HG02759 (cell line): ENCODE results near the gene LTB4R.
"Not testable (repeated sequence)": the region's sequence is repeated elsewhere in the genome, so short reads cannot be mapped to it uniquely, and the experiment has no call there.

Source experiments
- ATAC-seq: cut with Tn5 transposase; IDR thresholded peaks from one replicate; pipeline ENCODE4 v1.9.1; 2021; ENCODE audit warnings: mild to moderate bottlenecking, moderate library complexity; ENCODE audit not compliant: unreplicated experiment

The LTB4R gene

DNA sequence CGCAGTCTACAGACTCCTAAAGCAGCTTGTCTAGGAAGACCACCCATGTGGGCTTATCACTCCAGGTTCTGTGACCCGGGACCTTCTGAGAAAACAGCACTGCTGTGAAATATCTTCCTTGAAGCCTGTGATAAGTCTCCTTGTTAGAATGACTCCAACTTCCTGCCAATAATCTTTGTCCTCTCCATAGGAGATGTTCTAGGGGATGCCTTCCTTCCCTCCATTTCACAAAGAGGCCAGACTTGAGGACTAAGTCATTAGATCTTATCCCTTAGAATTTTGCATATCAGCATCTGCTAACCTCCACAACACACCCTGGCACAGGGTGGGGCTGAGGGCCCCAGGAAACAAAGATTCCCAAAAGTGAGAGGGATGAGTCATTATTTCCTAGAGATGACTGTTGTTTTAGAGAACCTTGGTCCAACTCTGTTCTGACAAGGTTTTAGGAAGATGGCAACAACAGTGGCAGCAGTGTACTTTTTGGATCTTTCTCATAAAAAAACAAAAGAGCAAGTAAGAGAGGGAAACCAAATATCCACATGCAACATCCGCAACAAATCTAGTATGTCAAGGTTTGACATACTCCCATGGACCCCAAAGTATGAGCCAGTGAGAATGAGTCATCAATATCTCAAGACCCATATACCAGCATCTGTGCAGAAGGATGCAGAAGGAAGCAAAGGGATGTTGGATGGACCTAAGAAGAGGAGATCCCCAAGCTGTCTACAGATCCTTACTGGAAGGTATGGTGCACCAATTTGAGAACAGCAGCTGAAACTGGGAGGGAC, 6.0 kb downstream of the LTB4R start:
- no peak for ATAC-seq

DNA sequence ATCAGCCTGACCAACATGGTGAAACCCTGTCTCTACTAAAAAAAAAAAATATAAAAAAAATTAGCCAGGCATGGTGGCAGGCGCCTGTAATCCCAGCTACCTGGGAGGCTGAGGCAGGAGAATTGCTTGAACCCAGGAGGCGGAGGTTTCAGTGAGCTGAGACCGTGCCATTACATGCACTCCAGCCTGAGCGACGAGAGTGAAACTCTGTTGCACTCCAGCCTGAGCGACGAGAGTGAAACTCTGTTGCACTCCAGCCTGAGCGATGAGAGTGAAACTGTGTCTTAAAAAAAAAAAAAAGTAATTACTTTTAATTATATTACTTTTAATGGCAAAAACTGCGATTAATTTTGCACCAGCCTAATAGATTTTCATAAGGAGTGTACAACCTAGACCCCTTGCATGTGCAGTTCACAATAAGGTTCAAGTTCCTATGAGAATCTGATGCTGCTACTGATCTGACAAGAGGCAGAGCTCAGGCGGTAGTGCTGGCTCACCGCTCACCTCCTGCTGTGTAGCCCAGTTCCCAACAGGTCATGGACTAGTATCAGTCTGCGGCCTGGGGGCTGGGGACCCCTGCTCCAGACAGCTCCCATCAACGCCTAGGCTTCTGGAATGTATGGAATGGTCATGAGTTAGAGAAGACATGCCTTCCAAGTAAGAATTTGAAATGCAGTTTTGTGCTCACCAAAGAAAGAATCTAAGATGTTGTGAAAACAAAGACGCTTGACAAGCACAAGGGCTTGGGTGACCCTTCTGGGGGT, 10.1 kb downstream of the LTB4R start:
- ATAC-seq, result no peak

DNA sequence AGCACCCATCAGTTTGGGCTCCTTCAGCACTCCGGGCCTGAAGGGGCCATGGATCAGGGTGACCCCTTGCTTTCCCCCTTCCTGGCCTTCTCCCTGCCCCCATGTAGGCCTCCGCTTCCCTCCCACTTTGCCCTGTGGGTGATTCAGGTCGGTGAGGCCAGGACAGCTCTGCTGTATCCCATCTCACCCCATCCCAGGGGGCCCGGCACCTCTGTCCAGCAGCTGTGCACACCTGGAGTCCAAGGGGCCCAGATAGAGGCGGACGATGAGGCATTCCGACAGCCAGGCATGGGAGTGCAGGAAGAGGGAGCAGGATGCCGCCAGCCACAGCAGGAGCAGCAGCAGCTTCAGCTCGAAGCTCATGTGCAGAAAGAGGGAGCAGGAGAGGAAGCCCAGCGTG, 11.4 kb downstream of the LTB4R start:
- no peak for ATAC-seq

DNA sequence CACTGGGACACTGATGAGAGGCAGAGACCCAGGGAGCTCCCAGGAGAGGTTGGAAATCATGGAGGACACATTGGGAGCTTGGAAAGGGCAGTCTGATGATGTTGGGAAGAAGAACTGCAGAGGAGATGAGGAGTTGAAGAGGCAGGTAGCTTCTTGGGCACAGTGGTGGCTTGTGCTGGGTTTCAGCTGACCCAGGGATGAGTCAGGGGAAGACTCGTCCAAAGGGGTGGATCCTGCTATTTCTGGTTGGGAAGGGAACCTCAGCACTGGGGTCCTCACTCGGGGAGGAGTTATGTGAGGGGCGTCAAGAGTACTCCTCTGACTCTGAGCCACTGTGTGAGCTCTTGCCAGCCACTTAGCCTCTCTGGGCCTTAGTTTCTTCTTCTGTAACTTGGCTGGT, 12.0 kb downstream of the LTB4R start:
- no peak for ATAC-seq

DNA sequence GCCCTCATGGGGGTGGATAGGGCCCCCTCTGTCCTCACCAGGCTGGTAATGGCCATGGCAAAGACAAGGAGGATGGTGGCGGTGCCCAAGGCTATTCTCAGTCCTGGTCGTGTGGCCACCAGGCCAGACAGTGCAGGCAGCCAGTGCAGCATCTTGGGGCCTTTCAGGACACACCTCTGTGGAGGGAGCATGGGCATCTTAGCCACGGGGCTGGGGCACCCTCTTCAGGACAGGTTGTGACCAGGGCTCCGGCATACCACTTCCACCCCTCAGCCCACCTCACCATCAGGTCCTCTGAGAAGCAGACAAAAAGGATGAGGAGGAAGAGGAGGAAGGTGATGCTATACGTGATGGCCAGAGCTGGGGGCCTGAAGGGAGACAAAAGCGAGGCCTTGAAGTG, 12.7 kb downstream of the LTB4R start:
- ATAC-seq, result no peak

DNA sequence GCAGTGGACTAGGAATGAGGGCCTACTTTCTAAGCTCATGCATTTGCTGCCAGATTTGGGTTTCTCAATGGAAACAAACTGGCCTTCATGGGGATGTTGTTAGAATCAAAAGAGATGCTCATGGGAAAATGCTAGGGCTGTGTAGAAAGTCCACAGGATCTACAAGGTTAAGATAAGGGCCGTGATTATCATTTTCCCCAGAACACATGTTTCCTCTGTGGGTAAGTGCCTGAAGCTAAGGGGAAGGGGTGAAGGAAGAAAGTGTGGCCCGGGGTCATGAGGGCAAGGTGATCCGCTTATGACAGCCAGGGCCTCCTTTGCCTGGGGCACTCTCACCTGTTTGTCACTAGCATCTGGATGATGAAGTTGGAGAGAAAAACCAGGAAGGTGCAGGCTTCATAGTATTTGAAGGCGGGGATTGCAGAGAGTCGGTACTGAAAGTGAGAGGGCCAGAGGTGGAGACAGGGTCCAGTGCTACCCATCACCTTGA, 13.8 kb downstream of the LTB4R start:
- ATAC-seq, result no peak

DNA sequence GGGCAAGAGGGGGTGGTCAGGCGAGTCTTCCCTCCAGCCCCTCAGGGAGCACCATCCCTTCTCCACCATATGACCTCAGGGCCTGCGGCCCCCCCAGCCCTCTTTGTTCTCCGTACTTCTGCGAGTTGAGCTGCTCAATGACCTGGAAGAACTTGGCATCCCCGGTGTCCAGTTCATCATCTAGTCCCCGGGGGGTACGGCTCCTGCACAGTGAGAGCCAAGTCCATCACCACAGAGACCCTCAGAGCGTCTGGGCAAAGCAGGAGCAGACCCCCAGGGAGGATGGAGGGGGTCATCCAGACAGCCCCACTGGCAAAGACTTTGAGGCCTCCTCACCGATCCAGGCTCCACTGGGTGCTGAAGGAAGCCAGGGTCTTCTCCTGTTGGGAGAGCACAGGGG, 14.7 kb downstream of the LTB4R start:
- ATAC-seq, result no peak

DNA sequence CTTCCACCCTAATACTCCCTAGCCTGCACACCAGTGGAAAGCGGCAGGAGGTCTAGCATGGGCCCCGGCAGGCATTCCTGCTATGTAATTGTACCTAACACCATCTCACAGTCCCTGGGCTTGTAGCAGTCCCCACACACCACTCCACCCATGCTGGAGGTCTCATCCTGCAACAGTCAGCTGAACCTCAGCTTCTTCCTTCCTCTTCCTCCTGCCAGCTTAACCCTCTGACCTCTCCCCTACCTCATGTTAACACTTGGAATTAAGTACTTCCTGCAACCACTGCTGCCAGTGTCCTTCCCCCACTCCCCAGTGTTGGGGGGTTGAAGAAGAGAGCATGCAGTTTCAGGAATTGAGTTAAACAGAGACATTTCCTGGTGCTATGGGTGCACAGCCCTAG, 16.0 kb downstream of the LTB4R start:
- no peak for ATAC-seq

DNA sequence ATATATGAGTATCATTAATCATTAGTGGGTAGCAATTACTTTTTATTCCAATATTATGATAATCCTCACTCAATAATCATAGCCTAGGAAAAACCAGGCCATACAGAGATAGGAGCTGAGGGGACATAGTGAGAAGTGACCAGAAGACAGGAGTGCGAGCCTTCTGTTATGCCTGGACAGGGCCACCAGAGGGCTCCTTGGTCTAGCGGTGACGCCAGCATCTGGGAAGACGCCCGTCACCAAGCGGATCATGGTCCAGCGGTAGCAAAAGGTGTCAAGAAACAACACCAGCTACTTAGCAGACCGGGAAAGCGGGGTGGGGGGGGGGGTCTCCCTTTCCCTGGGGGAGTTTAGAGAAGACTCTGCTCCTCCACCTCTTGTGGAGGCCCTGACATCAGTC, 16.6 kb downstream of the LTB4R start:
- not testable (repeated sequence) for ATAC-seq

DNA sequence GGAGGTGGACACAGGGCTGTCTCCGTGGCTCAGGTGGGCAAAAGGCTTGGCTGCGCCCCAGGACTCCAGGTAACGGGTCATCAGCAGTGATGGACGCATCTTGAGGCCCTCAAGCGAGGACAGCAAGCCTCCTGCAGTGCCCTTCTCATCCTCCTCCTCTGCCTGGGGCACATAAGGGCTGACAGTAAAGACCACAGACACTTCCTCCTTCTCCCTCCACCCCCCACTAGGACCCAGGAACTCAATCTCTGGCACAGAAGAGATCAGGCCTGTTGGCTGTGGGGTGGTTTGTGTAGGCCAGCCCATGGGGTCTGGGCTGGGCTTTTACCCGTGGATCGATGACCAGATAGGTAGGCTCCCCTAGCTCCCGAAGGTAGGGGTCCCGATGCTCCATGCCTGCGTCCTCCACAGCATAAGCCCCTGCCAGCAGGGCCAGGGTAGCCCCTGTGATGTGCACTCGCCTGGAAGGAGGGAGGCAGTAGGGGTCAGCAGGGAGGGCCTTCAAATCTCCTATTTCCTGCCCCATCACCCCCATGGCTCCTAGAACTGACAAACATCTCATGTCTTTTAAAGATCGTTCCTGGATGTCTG, 17.9 kb downstream of the LTB4R start:
- no peak for ATAC-seq

DNA sequence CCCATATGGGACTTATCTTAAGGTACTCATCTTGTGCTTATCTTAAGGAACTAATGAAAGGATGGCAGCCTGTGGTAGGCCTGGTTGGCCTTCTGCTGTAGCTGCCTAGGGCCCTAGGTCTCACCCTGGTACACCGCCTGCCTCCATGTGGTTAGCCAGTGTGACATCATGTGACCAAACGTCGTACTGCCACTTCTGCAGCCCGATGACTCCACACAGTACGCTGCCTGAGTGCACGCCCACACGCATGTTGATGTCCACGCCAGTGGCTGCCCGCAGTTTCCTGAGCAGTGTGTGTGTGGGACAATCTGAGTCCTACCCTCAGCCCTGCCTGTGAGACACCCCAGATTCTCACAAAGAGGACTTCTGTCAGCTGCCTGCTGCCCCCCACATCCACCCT, 18.4 kb downstream of the LTB4R start:
- no peak for ATAC-seq

DNA sequence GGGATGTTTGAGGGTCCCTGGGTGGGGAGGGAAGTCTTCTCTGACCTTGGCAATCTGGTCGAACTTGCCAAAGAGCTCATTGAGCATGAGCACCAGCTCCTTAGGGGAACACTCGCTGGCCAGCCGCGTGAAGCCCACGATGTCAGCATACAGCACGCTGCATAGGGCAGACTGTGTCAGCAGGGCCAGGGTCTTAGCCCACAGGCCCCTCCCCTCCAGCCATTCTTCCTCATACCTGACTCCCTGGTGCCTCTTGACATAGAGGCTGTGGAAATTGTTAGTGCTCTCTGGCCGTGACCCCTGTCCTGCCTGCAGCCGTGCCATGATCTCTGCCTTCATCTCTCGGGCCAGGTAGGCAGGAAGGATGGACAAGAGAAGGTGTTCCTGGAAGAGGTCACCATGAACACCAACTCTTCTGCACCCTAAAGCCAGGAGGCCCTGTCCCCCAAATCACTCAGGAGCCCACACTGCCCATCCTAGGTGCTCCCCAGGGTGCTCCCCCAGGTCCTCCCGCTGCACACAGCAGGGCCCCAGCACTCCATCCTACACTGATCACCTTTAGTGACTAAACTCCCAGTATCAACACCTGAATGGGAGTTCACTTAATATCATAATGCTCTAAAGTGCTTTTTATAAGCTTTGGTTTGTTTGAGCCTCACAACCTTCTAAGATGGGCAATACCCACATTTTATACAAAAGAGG, 19.8 kb downstream of the LTB4R start:
- no peak for ATAC-seq

DNA sequence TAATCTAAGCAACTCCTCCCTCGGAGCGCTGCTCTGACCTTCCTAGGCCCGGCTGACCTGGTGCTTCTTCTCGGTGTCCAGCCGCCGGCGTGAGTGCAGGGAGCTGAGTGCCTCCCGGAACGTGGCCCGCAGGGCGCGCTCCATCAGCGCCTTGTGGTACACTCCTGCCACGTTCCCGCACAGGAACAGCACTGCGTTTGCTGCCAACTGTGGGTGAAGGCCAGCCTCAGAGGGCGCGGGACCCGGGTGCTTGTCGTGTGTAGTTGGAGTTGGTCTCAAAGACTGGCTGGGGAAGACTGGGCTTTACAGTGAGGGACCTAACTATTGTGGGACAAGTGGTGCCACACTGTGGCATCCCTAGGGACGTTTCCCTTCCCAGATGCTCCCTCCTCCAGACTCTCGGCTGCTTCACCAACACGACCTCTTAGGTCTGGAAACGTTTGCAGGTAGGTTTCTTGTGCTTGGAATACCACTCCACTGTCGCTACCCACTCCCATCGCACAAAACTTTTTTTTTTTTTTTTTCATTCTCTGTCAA, 20.5 kb downstream of the LTB4R start:
- ATAC-seq, result no peak

DNA sequence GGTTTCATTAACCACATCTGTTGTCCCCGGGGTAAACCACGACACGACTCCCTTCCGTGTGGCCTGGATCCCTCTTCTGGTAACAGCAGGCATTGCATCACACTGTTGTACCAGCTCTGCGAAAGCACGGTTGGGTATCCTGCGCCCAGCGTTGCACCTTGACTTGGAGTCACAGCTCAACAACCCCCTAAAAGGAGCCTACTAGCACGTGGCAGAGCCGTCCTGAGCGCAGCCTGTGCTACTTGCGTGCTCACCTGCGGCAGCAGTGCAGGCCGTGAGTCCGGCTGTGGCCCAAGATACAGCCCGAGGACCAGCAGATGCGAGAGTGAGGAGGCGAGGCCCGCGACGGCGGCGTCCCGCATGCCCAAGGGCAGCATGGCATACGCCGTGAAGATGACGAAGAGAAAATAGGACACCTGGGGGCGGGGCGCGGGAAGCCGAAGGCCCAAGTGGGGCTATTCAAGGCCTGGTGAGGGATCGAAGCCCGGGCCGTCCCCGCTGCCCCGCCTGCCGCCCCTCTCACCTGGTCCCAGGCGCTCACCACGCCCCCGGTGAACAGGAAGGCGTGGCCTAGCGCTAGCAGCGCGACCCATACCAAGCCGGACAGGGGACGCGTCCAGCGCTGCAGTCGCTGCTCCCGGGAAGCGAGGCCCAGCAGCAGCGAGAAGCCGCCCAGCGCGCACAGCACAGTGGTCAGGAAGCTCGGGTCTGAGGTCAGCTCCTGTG, 21.1 kb downstream of the LTB4R start:
- ATAC-seq, result peak; percentile 87

DNA sequence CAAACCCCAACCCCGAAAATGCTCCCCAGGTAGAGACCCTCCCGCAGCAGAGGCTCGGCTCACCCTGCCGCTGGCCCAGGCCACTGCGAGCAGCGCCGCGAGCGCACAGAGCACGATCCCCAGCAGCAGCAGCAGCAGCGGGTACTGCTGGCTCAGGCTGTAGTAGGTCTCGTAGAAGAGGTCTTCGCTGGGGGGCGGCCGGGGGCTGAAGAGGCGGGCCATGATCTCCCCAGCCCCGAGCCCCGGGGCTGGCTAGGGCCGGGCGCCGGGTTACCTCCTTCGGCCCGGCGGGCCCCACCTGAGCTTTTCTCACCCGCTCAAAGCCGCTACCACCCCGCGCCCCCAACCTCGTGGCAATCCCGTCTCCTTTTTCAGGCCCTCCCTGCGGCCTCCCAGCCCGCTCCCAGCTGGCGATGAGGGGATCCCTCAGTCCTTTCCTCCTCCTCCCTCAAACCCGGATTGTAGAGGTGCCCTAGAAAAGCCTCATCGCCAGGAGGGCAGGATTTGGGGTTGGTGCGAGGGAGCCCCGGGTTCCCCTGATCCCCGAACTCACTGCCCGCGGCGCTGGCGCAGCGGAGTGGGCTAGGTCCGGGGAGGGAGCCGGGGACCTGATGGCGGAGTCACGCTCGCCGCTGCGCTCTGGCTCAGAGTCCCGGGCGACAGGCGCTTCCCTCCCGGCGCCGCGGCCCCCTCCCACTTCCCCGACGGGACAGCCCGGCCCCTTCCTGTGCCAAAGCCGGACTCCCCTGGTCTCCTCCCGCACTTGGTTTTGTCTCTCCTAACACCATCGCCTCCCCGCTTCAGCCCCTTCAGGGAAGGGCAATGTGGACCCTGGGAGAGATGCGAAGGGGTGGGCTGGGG, 23.4 kb downstream of the LTB4R start, which contains the start of gene ADCY4:
TSS of gene ADCY4 (minus strand) at position 641 of the 861 bp plus-strand sequence. CDS start at position 222, 419 bp downstream.
- ATAC-seq, result no peak

DNA sequence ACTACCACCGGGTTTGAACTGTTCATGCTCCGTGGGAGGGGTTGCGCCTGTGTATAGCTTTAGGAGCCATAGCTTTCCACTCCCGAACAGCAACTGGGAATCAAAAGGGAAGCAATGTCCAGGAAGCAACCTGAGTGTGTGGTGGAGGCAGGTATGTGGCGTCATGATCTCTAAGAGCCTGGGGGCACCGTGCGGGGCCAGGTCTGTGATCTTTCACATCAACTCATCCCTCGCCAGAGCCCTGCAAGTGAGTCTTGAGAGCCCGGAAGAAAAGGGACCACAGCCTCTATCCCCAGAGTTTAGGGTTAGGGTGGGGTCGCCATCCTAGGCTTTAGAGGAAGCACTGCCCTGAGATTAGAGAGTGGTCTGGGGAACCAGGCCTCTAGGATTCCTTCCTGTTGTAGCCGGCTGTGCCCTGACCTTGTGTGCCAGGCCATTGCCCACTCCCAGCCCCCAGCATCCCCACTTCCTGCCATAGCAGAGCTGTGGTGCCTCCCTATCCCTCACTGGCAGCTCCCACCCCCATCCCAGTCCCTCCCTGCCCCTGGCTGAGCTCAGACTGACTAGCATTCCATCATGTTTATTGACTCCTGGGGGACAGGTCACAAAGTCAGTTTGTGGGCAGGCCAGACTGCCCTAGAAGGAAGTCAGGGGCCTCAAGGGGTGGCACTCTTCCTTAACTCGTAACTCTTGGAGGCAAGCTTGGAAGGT, 24.3 kb downstream of the LTB4R start:
- no peak for ATAC-seq

DNA sequence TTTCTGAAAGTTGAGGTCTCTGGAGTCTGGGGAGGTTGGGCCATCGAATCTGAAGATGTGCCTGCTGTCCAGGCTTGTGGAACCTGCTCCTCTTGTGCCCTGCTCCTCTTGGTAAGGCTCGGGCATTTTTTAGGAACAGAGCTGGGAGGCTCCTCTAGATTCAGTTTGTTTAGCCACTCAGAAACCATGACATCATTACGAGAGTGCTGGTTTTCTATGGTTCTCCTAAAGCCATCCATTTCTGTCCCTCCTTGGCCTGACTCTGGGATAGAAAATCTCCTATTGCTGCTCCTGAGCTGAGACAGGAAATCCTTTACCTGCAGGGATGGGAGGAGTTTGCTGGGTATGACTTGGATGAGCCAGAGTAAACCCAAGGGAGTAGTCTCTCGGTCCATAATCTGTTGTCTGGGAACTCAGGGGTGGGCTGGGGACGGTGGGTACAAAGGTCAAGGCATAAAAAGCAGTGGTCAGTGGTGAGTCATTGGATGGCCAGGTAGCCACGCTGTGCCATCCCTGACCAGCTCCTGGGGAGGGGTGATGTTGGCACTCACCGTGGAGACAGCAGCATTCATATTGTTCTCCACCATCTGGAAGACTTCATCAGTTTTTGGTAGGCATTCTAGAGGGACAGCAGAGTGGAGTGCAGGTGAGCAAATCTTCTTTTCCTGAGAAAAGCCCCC, 26.0 kb downstream of the LTB4R start:
- no peak for ATAC-seq

DNA sequence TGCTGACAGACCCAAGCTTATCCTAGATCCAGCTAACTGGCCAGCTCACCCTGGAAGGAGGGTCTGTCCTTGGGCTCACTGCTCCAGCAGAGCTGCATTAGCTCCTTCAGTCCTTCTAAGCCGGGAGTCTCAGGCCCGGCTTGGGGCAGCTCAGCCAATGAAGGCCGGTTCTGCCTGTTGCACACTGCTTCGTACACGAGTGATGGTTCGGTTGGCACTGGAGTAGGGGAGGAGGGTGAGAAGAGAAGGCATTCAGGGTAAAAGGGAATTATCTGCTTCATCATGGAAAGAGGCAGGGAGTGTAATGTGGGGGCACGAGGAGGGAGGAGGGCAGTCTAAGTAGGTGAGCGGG, 26.5 kb downstream of the LTB4R start:
- ATAC-seq, result no peak
